Caki2 (cell line): ENCODE measurements around the gene KLRD1. TPM values are rescaled to one million over a fixed set of nuclear protein-coding genes. Genes with fewer than 3 reads are reported as not detected.

Experiments
- DNase-seq: peaks from one replicate; pipeline ENCODE4 v3.0.0-alpha.2; 2015; ENCODE audit warnings: low read depth
- in situ Hi-C: cut with HindIII; loops from 2 replicates; pipeline ENCODE4 v1.10.0; 2016; ENCODE audit warnings: low sequenced_read_pairs, low pct_unique_long_range_greater_than_20kb, mixed read lengths
- total RNA-seq: library from RNA; depleted of rRNA; stranded (reverse); fragments of >200 nt; shearing (Covaris generic); gene quantifications from 2 replicates; pipeline ENCODE4 v1.2.3, GENCODE V29; 2014; ENCODE audit warnings: low replicate concordance; rRNA removed

Gene KLRD1
- not detected in 2 replicates for total RNA-seq

GRCh38 chr12:10307630-10308029 lies at the start of gene KLRD1:
KLRD1 (plus strand) TSS chr12:10307870; CDS start chr12:10308078, 208 bp downstream.
- in situ Hi-C loops, result no loop called here
- DNase-seq, result no peak

DNA sequence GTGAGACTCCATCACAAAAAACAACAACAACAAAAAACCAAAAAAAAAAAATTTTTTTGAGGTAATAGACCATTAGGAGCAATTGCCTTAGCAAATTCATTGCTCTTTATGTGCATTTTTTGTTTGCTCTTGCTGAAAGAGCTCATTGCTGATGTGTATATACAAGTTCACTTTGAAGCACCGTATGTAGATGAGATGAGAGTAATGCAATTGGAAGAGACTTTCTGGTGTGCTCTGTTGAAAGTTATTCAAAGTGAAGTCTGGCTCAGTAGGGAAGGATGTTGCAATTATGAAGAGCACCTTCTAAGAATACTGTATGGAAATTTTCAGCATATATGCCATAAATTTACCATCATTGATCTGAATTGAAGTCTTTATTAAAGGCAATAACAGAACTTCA lies 46.7 kb upstream of the KLRD1 start:
- in situ Hi-C loops, result no loop called here

GRCh38 chr12:10268037-10268436 lies 39.6 kb upstream of the KLRD1 start:
- in situ Hi-C loops, result no loop called here
- DNase-seq, result no peak

More for the DNA sequence above, 46.7 kb upstream of the KLRD1 start:
- no peak for DNase-seq

- DNase-seq, result no peak
- in situ Hi-C loops, result no loop called here
Measured at GRCh38 chr12:10272467-10272866, 35.2 kb upstream of the KLRD1 start.

DNA sequence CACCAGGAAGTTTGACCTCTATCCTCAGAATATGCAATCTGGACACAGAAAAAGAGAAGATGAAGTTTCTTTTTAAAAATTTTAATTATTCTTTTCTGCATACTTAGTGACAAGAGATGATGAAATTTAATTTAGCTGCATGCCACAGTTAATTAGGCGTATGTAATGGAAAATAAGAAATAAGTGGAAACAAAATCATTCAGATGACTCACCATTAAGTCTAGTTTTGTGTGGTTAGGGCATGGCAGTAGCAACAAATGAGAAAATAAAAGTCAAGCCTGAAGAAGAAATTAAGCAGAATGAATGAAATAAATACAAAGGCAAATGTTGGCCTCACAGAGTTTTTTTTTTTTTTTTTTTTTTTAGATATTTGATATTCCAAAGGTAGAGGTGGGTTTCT lies 30.9 kb upstream of the KLRD1 start:
- no peak for DNase-seq
- in situ Hi-C loops, result no loop called here

- DNase-seq, result no peak
- in situ Hi-C loops, result no loop called here
Measured at GRCh38 chr12:10278104-10278503, 29.6 kb upstream of the KLRD1 start.

GRCh38 chr12:10279937-10280336 lies 27.7 kb upstream of the KLRD1 start:
- no peak for DNase-seq
- in situ Hi-C loops, result no loop called here

- in situ Hi-C loops, result no loop called here
- DNase-seq, result no peak
Measured at GRCh38 chr12:10283027-10283426, 24.6 kb upstream of the KLRD1 start.

GRCh38 chr12:10285919-10286318 lies 21.8 kb upstream of the KLRD1 start:
- in situ Hi-C loops, result no loop called here
- DNase-seq, result no peak

DNA sequence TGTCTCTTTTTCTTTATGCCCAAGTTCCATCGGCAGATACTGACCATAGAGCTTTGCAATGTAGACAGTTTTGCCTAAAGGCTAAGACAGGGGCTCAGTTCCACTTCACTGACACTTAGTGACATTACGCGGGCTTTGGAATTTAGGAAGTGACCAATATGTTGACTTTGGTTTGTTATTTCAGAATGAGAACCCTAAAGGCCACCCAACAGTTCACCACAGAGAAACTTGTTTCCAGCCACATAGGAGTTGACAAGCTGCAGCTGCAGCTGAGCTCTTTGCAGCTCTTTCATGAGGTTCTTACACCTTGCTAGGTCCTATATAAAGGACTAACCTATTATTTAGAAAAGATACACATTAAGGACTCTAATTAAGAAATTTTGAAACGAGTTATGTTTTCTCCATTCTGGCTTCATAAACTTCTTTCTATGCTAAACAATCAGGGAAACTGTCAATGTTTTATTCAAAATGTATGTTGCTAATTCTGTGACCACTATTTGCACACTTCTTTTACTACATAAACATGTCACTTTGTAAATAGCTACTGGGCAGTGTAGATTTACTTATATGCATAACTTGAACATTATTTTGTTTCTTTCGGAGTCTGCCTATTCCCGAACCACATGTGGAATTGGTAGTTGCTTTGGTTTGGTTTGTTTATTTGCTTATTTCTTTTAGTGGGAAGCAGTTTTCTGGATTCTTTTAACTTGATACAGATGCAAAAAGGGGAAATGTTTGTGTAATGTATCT lies 18.5 kb upstream of the KLRD1 start:
- no peak for DNase-seq
- in situ Hi-C loops, result no loop called here

GRCh38 chr12:10291030-10291429 lies 16.6 kb upstream of the KLRD1 start:
- in situ Hi-C loops, result no loop called here
- no peak for DNase-seq

DNA sequence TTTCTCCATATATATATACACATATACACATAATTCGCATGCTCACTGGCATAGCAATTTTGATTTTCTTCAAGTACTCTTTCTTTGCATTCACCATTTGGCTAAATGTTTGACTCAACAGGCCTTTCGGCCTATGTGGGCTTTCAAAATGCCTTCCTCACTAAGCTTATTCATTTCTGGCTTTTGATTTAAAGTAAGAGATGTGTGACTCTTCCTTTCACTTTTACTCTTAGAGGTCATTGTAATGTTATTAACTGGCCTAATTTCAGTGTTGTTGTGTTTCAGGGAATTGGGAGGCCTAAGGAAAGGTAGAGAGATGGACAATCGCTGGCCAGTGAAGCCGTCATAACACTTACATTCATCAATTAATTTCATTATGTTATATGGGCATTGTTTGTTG lies 14.5 kb upstream of the KLRD1 start:
- no peak for DNase-seq
- in situ Hi-C loops, result no loop called here

DNA sequence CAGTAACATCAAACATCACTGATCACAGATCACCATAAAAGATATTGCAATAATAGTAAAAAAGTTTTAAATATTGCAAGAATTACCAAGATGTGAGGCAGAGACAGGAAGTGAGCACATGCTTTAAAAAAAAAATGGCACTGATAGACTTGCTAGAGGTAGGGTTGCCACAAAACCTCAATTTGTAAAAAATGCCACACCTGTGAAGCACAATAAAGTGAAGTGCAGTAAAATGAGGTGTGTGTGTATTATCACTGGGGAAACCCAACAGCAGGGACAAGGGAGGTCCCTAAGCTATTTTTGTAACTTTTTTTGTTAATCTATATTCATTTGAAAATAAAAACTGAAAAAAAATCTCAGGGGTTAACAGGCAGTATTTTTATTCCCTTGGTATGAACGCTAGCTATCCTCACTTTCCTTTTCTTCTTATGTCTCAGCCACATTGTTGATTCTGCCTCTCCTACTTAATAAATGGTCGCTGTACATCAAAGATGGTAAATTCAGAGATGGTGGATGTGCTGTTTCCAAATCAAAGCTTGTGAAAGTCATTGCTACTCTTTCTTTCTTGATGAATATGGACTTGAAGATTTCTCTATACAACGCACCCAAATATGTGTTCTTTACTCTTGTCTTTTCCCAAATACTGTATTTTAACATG lies 14.0 kb upstream of the KLRD1 start:
- in situ Hi-C loops, result no loop called here
- no peak for DNase-seq

GRCh38 chr12:10301103-10301502 lies 6.6 kb upstream of the KLRD1 start:
- DNase-seq, result no peak
- in situ Hi-C loops, result no loop called here

GRCh38 chr12:10304161-10304574 lies 3.5 kb upstream of the KLRD1 start:
- peak; percentile 6 for DNase-seq
- in situ Hi-C loops, result no loop called here

GRCh38 chr12:10305411-10305810 lies 2.3 kb upstream of the KLRD1 start:
- in situ Hi-C loops, result no loop called here

DNA sequence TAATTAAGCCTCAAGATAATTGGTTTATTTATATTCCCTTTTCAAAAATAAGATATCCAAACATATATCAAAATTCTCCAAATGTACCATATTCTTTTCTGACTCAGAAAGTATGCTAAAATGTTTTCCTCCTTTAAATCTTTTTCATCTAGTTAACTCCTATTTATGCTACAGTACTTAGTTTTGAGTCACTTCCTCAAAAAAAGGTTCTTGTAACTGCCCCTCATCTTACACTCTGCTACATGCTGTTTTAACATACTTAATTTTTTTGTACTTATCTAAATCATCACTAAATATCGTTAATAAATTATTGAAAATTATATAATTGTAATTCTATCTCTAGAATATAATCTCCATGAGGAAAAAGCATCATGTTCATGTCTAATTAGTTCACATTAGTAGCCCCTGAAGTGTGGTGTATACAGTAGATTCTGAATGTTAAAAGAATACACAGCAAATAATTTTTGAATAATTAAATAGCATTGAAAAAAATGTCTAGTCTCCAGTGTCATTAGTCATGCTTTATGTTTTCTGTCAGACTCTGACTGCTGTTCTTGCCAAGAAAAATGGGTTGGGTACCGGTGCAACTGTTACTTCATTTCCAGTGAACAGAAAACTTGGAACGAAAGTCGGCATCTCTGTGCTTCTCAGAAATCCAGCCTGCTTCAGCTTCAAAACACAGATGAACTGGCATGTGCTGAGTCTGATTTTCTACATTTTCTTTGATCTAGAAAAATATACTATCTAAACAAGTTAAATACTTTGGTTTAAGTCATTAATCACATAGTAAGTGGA lies 3.5 kb downstream of the KLRD1 start:
- no peak for DNase-seq
- in situ Hi-C loops, result no loop called here

More at GRCh38 chr12:10305411-10305810, 2.3 kb upstream of the KLRD1 start:
- DNase-seq, result no peak

DNA sequence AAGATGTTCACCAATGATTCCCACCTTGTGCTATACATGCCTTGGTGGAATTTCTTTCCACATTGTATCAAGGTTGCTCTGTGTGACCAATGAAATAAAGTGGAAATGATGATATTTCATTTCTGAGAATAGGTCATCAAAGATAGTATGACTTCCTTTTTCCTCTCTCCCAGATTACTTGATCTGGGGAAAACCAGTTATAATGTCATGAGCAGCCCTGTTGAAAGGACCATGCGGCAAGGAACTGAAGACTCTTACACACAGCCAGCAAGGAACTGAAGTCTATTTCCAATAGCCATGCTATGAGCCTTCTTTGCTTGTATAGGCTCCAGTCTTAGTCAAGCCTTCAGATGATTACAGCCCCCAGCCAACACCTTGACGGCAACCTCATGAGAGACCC lies 11.7 kb downstream of the KLRD1 start:
- DNase-seq, result no peak
- in situ Hi-C loops, result no loop called here

GRCh38 chr12:10320643-10321042 lies 13.0 kb downstream of the KLRD1 start:
- no peak for DNase-seq
- in situ Hi-C loops, result no loop called here
